Naive thymus-derived CD8-positive, alpha-beta T cell (primary cell): ENCODE measurements around the gene CCDC150. TPM values are rescaled to one million over a fixed set of nuclear protein-coding genes. Genes with fewer than 3 reads are reported as not detected.

ENCODE experiments used
- ATAC-seq, 2 donors: fragments of 150-1000 bp; cut with Tn5 transposase in 1 of 2; sonication (Bioruptor Pico), chemical (Tn5 transposase) in 1 of 2; 1 replicate in 1 of 2; 2 replicates in 1 of 2; pipeline ENCODE4 v1.10.0; 2021; ENCODE audit warnings: mild to moderate bottlenecking in 2 of 2, moderate library complexity in 2 of 2
- POLR2A ChIA-PET: fragments of 350-600 bp; sonication (Branson Sonifier 250); formaldehyde crosslinking; loops from one replicate; lab custom pipeline; 2021; ENCODE audit warnings: antibody characterized with exemption; lab: Charles Lee
- DNase-seq, 10 donors: peaks; one replicate each; pipeline versions ENCODE4 v3.0.0 to v3.0.0-alpha.2; 2020 to 2022
- H3K27ac Mint-ChIP-seq, 10 donors: one replicate each; pipeline ENCODE4 v1.8.0; 2020 to 2022; ENCODE audit warnings: mild to moderate bottlenecking in 10 of 10, mixed read lengths in 10 of 10, moderate library complexity in 4 of 10, inconsistent platforms in 1 of 10
- H3K27me3 Mint-ChIP-seq, 5 donors: one replicate each; pipeline ENCODE4 v1.8.0; 2021 to 2022; ENCODE audit warnings: mixed read lengths in 5 of 5
- H3K36me3 Mint-ChIP-seq, 3 donors: one replicate each; pipeline ENCODE4 v1.8.0; 2020 to 2022; ENCODE audit warnings: mixed read lengths in 3 of 3, mild to moderate bottlenecking in 2 of 3, inconsistent platforms in 1 of 3
- H3K4me1 Mint-ChIP-seq, 4 donors: one replicate each; pipeline ENCODE4 v1.8.0; 2021 to 2022; ENCODE audit warnings: mixed read lengths in 4 of 4
- H3K4me3 Mint-ChIP-seq, 10 donors: one replicate each; pipeline ENCODE4 v1.8.0; 2020 to 2022; ENCODE audit warnings: mild to moderate bottlenecking in 10 of 10, mixed read lengths in 10 of 10, moderate library complexity in 6 of 10, inconsistent platforms in 1 of 10
- H3K9me3 Mint-ChIP-seq, 9 donors: one replicate each; pipeline ENCODE4 v1.8.0; 2020 to 2022; ENCODE audit warnings: mixed read lengths in 9 of 9, mild to moderate bottlenecking in 3 of 9, inconsistent platforms in 1 of 9, moderate library complexity in 1 of 9
- polyA plus RNA-seq, 3 donors: library from polyadenylated mRNA; unstranded; fragments of 300-500 nt; fragmentation: Illumina TruSeq; gene quantifications; one replicate each; pipeline ENCODE4 v1.2.3, GENCODE V29; 2021
- total RNA-seq, 8 experiments: library from RNA in 2 of 8; stranded (reverse) in 2 of 8; gene quantifications; one replicate each; pipeline ENCODE4 v1.2.3 and lab custom pipeline; 2021 to 2026

Gene CCDC150
- total and polyA plus RNA-seq, 5 experiments from 2014 or later = 0.49 to 1.9 TPM; not detected in 3

GRCh38 chr2:196750977-196751631 lies 111.6 kb downstream of the CCDC150 start:
- Mint-ChIP-seq H3K36me3 (peaks cover 0 to 16% (median 14%) of the 10 kb centered on the region in 3 donors), H3K4me3 (no peak overlapping the region), H3K27ac (peak overlapping the region in 4 of 10 donors; percentile 0 to 15 (median 8)), H3K9me3 (peaks cover 6 to 39% (median 27%) of the 10 kb centered on the region in 9 donors), H3K4me1 (peaks cover 9 to 20% (median 13%) of the 10 kb centered on the region in 4 donors), H3K27me3 (peaks cover 0 to 4% (median 0%) of the 10 kb centered on the region in 5 donors)
- POLR2A ChIA-PET = no interaction called here
- ATAC-seq (peak; percentile 85 to 90), DNase-seq (peak; percentile 13 to 66 (median 48))

- H3K4me1 Mint-ChIP-seq = no peaks in the 10 kb centered on the region
- peaks cover 0 to 4% (median 0%) of the 10 kb centered on the region in 5 donors for H3K27me3 Mint-ChIP-seq
- POLR2A ChIA-PET = interaction anchor here (0.6 kb wide), 1 partner anchor 167 kb away, joined by 8 read pairs; no protein-coding TSS in a partner anchor
- no peak overlapping the region for H3K27ac Mint-ChIP-seq
- peaks cover 21 to 53% (median 50%) of the 10 kb centered on the region in 3 donors for H3K36me3 Mint-ChIP-seq
- H3K4me3 Mint-ChIP-seq = no peak overlapping the region
- ATAC-seq (no peak), DNase-seq (no peak)
- peaks cover 10 to 63% (median 40%) of the 10 kb centered on the region in 9 donors for H3K9me3 Mint-ChIP-seq
Measured at GRCh38 chr2:196758474-196759377, 119.2 kb downstream of the CCDC150 start.

GRCh38 chr2:196759378-196759706 lies 119.8 kb downstream of the CCDC150 start:
- POLR2A ChIA-PET = no interaction called here
- Mint-ChIP-seq H3K36me3 (peaks cover 27 to 55% (median 54%) of the 10 kb centered on the region in 3 donors), H3K9me3 (peaks cover 7 to 57% (median 34%) of the 10 kb centered on the region in 9 donors), H3K4me1 (no peaks in the 10 kb centered on the region), H3K27me3 (peaks cover 0 to 4% (median 0%) of the 10 kb centered on the region in 5 donors), H3K4me3 (no peak overlapping the region), H3K27ac (peak overlapping the region in 1 of 10 donors; percentile 12)
- DNase-seq (no peak), ATAC-seq (no peak)

- Mint-ChIP-seq H3K4me1 (no peaks in the 10 kb centered on the region), H3K36me3 (peaks cover 27 to 86% (median 56%) of the 10 kb centered on the region in 3 donors), H3K4me3 (no peak overlapping the region), H3K27ac (no peak overlapping the region), H3K27me3 (no peaks in the 10 kb centered on the region), H3K9me3 (peaks cover 0 to 2% (median 0%) of the 10 kb centered on the region in 9 donors)
- DNase-seq = no peak
- POLR2A ChIA-PET = interaction anchor here (0.5 kb wide), 1 partner anchor 677 kb away, joined by 3 read pairs; no protein-coding TSS in a partner anchor
- ATAC-seq = no peak
Measured at GRCh38 chr2:196767101-196767500, 127.6 kb downstream of the CCDC150 start.

Other genes starting within 250 kb of the CCDC150 start
- under 1 TPM in 1 of 2 experiments, not detected in 1; 0.11 TPM for gene HECW2, start 46.2 kb upstream of the CCDC150 start, total RNA-seq
- under 1 TPM in 1 of 3 donors, not detected in 2; 0.12 TPM for gene HECW2, start 46.2 kb upstream of the CCDC150 start, polyA plus RNA-seq
- gene GTF3C3, start 160.0 kb downstream of the CCDC150 start, total RNA-seq = 10 to 100 TPM; 47.1 to 56.9 TPM
- gene GTF3C3, start 160.0 kb downstream of the CCDC150 start, polyA plus RNA-seq = 10 to 100 TPM in 2 of 3 donors, 1 to 10 TPM in 1; 9.6 to 13.8 (median 13.4) TPM
- gene C2orf66, start 169.6 kb downstream of the CCDC150 start, total RNA-seq = not detected
- gene C2orf66, start 169.6 kb downstream of the CCDC150 start, polyA plus RNA-seq = not detected